A673 (cell line): ENCODE measurements around the gene CPPED1. TPM values are rescaled to one million over a fixed set of nuclear protein-coding genes. Genes with fewer than 3 reads are reported as not detected.

Experiments
- BruUV-seq: library from RNA; stranded (reverse); fragments of 400-500 nt; replicated peaks from 2 replicates; lab custom pipeline; 2021; lab: Mats Ljungman, UMichigan
- CTCF ChIA-PET: fragments of 300-600 bp; sonication (Branson Sonifier 250); formaldehyde crosslinking; loops from one replicate; lab custom pipeline; 2022; ENCODE audit warnings: antibody characterized with exemption; lab: Charles Lee
- POLR2A ChIA-PET: fragments of 300-600 bp; sonication (Branson Sonifier 250); formaldehyde crosslinking; loops from one replicate; lab custom pipeline; 2022; ENCODE audit warnings: antibody characterized with exemption; ENCODE audit not compliant: low non-redundant PET; lab: Charles Lee
- DNase-seq: peaks from one replicate; pipeline ENCODE4 v3.0.0-alpha.2; 2015; ENCODE audit warnings: low spot score
- H3K27ac ChIP-seq: fragments of 200-600 bp; sonication (generic); 2 replicates; pipeline ENCODE4 v1.5.1; 2016; ENCODE audit warnings: mixed run types, low read depth, mild to moderate bottlenecking, mixed read lengths, antibody characterized with exemption, low read length; ENCODE audit not compliant: poor library complexity, severe bottlenecking
- H3K27me3 ChIP-seq: fragments of 200-600 bp; sonication (generic); replicated peaks from 2 replicates; pipeline ENCODE4 v1.6.1; 2017; ENCODE audit warnings: mixed run types, low read depth, mild to moderate bottlenecking, mixed read lengths, antibody characterized with exemption, low read length; ENCODE audit not compliant: insufficient read depth, poor library complexity
- H3K36me3 ChIP-seq: fragments of 200-600 bp; sonication (generic); 2 replicates; pipeline ENCODE4 v1.6.1; 2016; ENCODE audit warnings: mixed run types, mild to moderate bottlenecking, mixed read lengths, antibody characterized with exemption, low read length; ENCODE audit not compliant: insufficient read depth, poor library complexity, severe bottlenecking
- H3K4me1 ChIP-seq: fragments of 200-600 bp; sonication (generic); 2 replicates; pipeline ENCODE4 v1.6.1; 2017; ENCODE audit warnings: mixed run types, mild to moderate bottlenecking, mixed read lengths, antibody characterized with exemption, low read length; ENCODE audit not compliant: insufficient read depth, poor library complexity, severe bottlenecking
- H3K4me3 ChIP-seq: fragments of 200-600 bp; sonication (generic); 2 replicates; pipeline ENCODE4 v1.5.1; 2016; ENCODE audit warnings: low read depth, mixed run types, mild to moderate bottlenecking, mixed read lengths, low read length; ENCODE audit not compliant: poor library complexity, severe bottlenecking
- H3K9me3 ChIP-seq: fragments of 200-600 bp; sonication (generic); 2 replicates; pipeline ENCODE4 v1.6.1; 2016; ENCODE audit warnings: mixed run types, low read depth, mild to moderate bottlenecking, mixed read lengths, antibody characterized with exemption, low read length; ENCODE audit not compliant: poor library complexity, severe bottlenecking
- CTCF ChIP-seq: fragments of 300-800, 200-600 bp; sonication (generic); conservative IDR thresholded peaks from 2 replicates; pipeline ENCODE4 v1.5.1; 2017; ENCODE audit warnings: low read depth, mild to moderate bottlenecking, antibody characterized with exemption, low read length, moderate library complexity, mixed read lengths
- EZH2 ChIP-seq: fragments of 200-600 bp; sonication (generic); IDR thresholded peaks from 2 replicates; pipeline ENCODE4 v1.6.1; 2017; ENCODE audit warnings: borderline replicate concordance, low read depth, mild to moderate bottlenecking, mixed read lengths, antibody characterized with exemption, low read length; ENCODE audit not compliant: poor library complexity, severe bottlenecking
- intact Hi-C: fragments of 100-400 bp; cut with micrococcal nuclease; formaldehyde crosslinking; loops from one replicate; pipeline ENCODE4 v1.10.0; 2022; ENCODE audit not compliant: unreplicated experiment
- total RNA-seq: library from RNA; stranded (reverse); gene quantifications from 2 replicates; pipeline ENCODE4 v1.2.3, GENCODE V29; 2021

Gene CPPED1
- total RNA-seq, 1 experiment from 2014 or later = 0.90 TPM

GRCh38 chr16:12675046-12675445 is 128.6 kb downstream of the CPPED1 start:
- TF ChIP-seq CTCF (no peak), EZH2 (no peak)
- H3K27ac ChIP-seq = no peak overlapping the region
- intact Hi-C loops = no loop called here
- ChIA-PET CTCF (no interaction called here), POLR2A (no interaction called here)
- no peak for DNase-seq
- H3K27me3 ChIP-seq = no peaks in the 10 kb centered on the region
- H3K36me3 ChIP-seq = no peaks in the 10 kb centered on the region
- no TSS peak for BruUV-seq
- no peak overlapping the region for H3K4me3 ChIP-seq
- H3K9me3 ChIP-seq = no peaks in the 10 kb centered on the region
- H3K4me1 ChIP-seq = no peaks in the 10 kb centered on the region

- no peaks in the 10 kb centered on the region for H3K9me3 ChIP-seq
- no peaks in the 10 kb centered on the region for H3K27me3 ChIP-seq
- TF ChIP-seq CTCF (no peak), EZH2 (no peak)
- no peaks in the 10 kb centered on the region for H3K4me1 ChIP-seq
- no peak overlapping the region for H3K27ac ChIP-seq
- no peaks in the 10 kb centered on the region for H3K36me3 ChIP-seq
- BruUV-seq = no TSS peak
- CTCF ChIA-PET = no interaction called here
- no peak overlapping the region for H3K4me3 ChIP-seq
- POLR2A ChIA-PET = no interaction called here
- intact Hi-C loops = no loop called here
- no peak for DNase-seq
These were observed 129.2 kb downstream of the CPPED1 start for GRCh38 chr16:12674524-12674923.

GRCh38 chr16:12674071-12674470 is 129.6 kb downstream of the CPPED1 start:
- Histone ChIP-seq H3K27ac (no peak overlapping the region), H3K9me3 (no peaks in the 10 kb centered on the region), H3K4me3 (no peak overlapping the region), H3K36me3 (no peaks in the 10 kb centered on the region), H3K4me1 (no peaks in the 10 kb centered on the region), H3K27me3 (no peaks in the 10 kb centered on the region)
- POLR2A ChIA-PET = no interaction called here
- DNase-seq = no peak
- no peak for TF ChIP-seq CTCF
- TF ChIP-seq EZH2 = no peak
- intact Hi-C loops = no loop called here
- BruUV-seq = no TSS peak
- CTCF ChIA-PET = no interaction called here
